ENCODE measurements around the gene FHL3.

- TF ChIP-seq, protein P1, sequence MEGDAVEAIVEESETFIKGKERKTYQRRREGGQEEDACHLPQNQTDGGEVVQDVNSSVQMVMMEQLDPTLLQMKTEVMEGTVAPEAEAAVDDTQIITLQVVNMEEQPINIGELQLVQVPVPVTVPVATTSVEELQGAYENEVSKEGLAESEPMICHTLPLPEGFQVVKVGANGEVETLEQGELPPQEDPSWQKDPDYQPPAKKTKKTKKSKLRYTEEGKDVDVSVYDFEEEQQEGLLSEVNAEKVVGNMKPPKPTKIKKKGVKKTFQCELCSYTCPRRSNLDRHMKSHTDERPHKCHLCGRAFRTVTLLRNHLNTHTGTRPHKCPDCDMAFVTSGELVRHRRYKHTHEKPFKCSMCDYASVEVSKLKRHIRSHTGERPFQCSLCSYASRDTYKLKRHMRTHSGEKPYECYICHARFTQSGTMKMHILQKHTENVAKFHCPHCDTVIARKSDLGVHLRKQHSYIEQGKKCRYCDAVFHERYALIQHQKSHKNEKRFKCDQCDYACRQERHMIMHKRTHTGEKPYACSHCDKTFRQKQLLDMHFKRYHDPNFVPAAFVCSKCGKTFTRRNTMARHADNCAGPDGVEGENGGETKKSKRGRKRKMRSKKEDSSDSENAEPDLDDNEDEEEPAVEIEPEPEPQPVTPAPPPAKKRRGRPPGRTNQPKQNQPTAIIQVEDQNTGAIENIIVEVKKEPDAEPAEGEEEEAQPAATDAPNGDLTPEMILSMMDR (IDR thresholded peaks at IDR 0.05; ENCODE audit: insufficient read depth, low read length) = no peak
- TF ChIP-seq POLR2AphosphoS5 (IDR thresholded peaks at IDR 0.05; ENCODE audit: low read depth) = no peak
- no peak for TF ChIP-seq GABPA (IDR thresholded peaks at IDR 0.05; ENCODE audit: low read depth)
- TF ChIP-seq SPI1 (IDR thresholded peaks at IDR 0.05; ENCODE audit: borderline replicate concordance, low read depth) = no peak
- no peak for TF ChIP-seq REST (IDR thresholded peaks at IDR 0.05; ENCODE audit: insufficient replicate concordance, low read depth)
Observed at GRCh38 chr1:37997256-37998088, 7.8 kb downstream of the FHL3 start.

Measured in HL-60 (cell line).